Measurements from ENCODE around the gene MAP2K3. TPM values are rescaled to one million over a fixed set of nuclear protein-coding genes. Genes with fewer than 3 reads are reported as not detected.
A peak's percentile ranks its signal among the peaks of the same experiment; 100 is the strongest.

Gene MAP2K3
- total and polyA plus RNA-seq, 12 donors: 6.4 to 64.8 (median 32.2) TPM

- no peak for TF ChIP-seq POLR2A (IDR thresholded peaks at IDR 0.05)
- TF ChIP-seq, protein P1, sequence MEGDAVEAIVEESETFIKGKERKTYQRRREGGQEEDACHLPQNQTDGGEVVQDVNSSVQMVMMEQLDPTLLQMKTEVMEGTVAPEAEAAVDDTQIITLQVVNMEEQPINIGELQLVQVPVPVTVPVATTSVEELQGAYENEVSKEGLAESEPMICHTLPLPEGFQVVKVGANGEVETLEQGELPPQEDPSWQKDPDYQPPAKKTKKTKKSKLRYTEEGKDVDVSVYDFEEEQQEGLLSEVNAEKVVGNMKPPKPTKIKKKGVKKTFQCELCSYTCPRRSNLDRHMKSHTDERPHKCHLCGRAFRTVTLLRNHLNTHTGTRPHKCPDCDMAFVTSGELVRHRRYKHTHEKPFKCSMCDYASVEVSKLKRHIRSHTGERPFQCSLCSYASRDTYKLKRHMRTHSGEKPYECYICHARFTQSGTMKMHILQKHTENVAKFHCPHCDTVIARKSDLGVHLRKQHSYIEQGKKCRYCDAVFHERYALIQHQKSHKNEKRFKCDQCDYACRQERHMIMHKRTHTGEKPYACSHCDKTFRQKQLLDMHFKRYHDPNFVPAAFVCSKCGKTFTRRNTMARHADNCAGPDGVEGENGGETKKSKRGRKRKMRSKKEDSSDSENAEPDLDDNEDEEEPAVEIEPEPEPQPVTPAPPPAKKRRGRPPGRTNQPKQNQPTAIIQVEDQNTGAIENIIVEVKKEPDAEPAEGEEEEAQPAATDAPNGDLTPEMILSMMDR (IDR thresholded peaks at IDR 0.05): no peak
- intact Hi-C loops (cut with DNase I): no loop called here
- 48 to 54% (median 53%) methylated on average over 8 to 9 of the region's 9 CpGs for WGBS, 4 donors
These were observed 2.6 kb downstream of the MAP2K3 start for GRCh38 chr17:21286909-21287702.

DNA sequence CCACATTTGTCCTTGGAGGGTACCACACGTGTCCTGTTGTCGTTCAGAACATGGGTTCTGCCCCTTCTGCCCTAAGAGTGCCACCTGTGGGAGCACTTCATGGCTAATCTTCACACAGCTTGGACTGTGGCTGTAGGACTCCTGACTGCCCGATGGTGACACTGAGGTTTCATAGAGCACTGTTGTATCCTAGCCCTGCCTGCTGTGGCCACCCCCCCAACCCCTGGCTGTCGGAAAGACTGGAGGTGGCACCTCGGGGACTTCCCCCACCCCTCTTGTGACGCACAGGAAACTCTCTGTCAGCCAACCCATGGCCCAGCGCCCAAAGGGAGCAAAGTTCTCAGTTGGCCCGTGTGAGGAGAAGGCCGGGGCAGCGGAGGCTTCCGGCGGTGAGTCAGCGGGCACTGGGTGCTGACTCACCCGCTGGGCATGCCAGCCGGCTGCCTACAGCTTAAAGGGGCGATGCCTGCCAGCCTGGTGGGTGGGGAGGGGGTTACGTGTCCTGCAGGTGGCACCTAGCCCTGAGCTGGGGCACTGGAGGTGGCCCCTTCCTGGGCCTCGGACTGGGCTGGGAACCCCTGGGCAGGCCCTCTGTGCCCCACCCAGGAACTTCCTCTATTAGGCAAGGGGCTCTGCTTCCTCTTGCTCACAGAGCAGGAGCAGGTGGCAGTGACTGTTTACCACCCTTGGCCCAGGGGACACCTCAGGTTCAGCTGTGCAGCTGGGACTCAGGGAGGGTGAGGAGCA lies 3.4 kb downstream of the MAP2K3 start:
- TF ChIP-seq, protein P1 (IDR thresholded peaks at IDR 0.05): peak in 1 of 6 experiments; percentile 7
- peak; percentile 60 to 77 for TF ChIP-seq POLR2A (IDR thresholded peaks at IDR 0.05)
- peaks cover 46 to 52% of the 10 kb centered on the region in 2 donors for H3K4me1 ChIP-seq (replicated peaks in 1 of 2)
- intact Hi-C loops (cut with DNase I): no loop called here
- peak overlapping the region; percentile 76 to 99 (median 90) for H3K27ac ChIP-seq
- H3K36me3 ChIP-seq (replicated peaks in 1 of 2): no peaks in the 10 kb centered on the region
- H3K27me3 ChIP-seq: no peaks in the 10 kb centered on the region
- 0 to 3% (median 1%) methylated on average over 4 to 18 of the region's 18 CpGs; no CpG with 5 or more reads in 1 of the 4 donors for WGBS, 4 donors
- H3K9me3 ChIP-seq (replicated peaks in 1 of 3): no peaks in the 10 kb centered on the region
- H3K4me3 ChIP-seq: peak overlapping the region in 1 of 4 donors; percentile 83
- peak; percentile 98 to 99 (median 99) for DNase-seq

More at GRCh38 chr17:21286909-21287702, 2.6 kb downstream of the MAP2K3 start:
- H3K9me3 ChIP-seq (replicated peaks in 1 of 3): no peaks in the 10 kb centered on the region
- H3K27me3 ChIP-seq: no peaks in the 10 kb centered on the region
- peak overlapping the region; percentile 76 to 99 (median 90) for H3K27ac ChIP-seq
- peak in 2 of 7 donors; percentile 37 to 52 for DNase-seq
- H3K4me1 ChIP-seq (replicated peaks in 1 of 2): peaks cover 46 to 58% of the 10 kb centered on the region in 2 donors
- peak overlapping the region in 1 of 4 donors; percentile 83 for H3K4me3 ChIP-seq
- no peaks in the 10 kb centered on the region for H3K36me3 ChIP-seq (replicated peaks in 1 of 2)

GRCh38 chr17:21288571-21289017 lies 4.1 kb downstream of the MAP2K3 start:
- no peaks in the 10 kb centered on the region for H3K36me3 ChIP-seq (replicated peaks in 1 of 2)
- intact Hi-C loops (cut with DNase I): no loop called here
- H3K4me1 ChIP-seq (replicated peaks in 1 of 2): peaks cover 46 to 48% of the 10 kb centered on the region in 2 donors
- 48 to 61% (median 52%) methylated on average over 6 of the region's 6 CpGs for WGBS, 4 donors
- no peaks in the 10 kb centered on the region for H3K9me3 ChIP-seq (replicated peaks in 1 of 3)
- TF ChIP-seq POLR2A (IDR thresholded peaks at IDR 0.05): no peak
- TF ChIP-seq, protein P1 (IDR thresholded peaks at IDR 0.05): no peak
- peak overlapping the region in 4 of 5 donors; percentile 89 to 99 (median 94) for H3K27ac ChIP-seq
- H3K27me3 ChIP-seq: no peaks in the 10 kb centered on the region
- H3K4me3 ChIP-seq: peak overlapping the region in 1 of 4 donors; percentile 83
- no peak for DNase-seq

Measured in adrenal gland (tissue), 12 donors.